GM19463 (cell line): Measurements from ENCODE around the gene OLFML3.
"Not testable (repeated sequence)": the region's sequence is repeated elsewhere in the genome, so short reads cannot be mapped to it uniquely, and the experiment has no call there.

ENCODE experiments used
- ATAC-seq: cut with Tn5 transposase; IDR thresholded peaks from one replicate; pipeline ENCODE4 v1.9.1; 2021; ENCODE audit warnings: mild to moderate bottlenecking, moderate library complexity; ENCODE audit not compliant: unreplicated experiment

The OLFML3 gene

DNA sequence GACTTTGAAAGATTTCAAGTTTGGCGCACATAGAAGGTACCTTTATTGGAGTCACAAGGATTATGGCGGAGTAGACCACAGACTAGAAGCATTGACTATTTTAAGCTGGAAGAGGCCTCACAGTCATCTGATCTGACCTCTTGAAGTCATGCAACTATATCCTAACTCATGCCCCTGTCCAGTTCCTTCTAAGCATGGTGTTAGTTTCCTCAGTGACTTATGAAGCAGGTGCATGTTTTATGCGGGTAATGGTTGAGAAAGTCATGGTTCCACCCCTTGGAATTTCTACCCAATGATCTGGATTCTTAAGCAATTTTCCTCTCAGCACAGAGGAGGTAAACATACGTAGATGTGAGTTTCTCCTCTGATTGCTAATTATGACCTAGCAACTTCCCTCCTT, 11.7 kb downstream of the OLFML3 start:
- ATAC-seq = no peak

GRCh38 chr1:113991467-113991997, 12.3 kb downstream of the OLFML3 start:
- ATAC-seq = no peak

DNA sequence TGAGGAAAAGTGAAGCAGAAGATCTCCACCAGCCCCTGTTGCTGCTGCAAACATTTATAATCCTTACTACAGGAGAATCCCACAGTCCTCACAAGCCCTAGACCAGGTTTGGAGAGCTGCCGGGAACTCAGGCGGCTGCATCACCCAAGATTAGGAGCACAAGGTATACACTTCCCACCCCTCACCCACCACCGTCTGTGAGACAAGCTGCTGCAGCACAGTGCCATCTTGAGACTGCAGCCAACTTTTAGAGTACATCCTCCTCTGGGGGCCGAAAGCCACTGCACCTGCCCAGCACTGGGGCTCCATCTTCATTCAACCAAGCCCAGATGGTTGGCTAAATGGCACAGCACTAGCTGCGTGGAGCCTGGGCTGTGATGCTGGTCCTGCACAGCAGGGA, 13.8 kb downstream of the OLFML3 start:
- no peak for ATAC-seq

DNA sequence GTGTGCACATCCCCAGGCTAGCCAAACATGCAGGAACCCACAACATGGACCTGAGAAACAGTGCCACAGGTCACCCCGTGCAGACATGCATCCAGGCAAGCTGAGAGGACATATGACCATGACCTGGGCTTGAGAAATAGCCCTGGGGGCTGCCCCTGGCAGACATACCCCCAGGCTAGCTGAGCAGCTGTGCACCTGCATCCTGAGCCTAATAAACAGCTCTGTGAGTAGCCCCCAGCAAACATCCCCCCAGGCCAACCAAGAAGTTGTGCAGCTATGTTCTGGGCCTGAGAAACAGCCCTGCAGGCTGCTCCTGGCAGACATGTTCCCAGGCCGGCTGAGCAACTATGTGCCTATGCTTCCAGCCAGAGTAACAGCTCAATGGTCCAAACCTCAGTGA, 14.5 kb downstream of the OLFML3 start:
- no peak for ATAC-seq

- no peak for ATAC-seq
Observed at GRCh38 chr1:113995382-113995781, 16.1 kb downstream of the OLFML3 start.

- ATAC-seq = no peak
Observed at GRCh38 chr1:113998361-113998760, 19.1 kb downstream of the OLFML3 start.

DNA sequence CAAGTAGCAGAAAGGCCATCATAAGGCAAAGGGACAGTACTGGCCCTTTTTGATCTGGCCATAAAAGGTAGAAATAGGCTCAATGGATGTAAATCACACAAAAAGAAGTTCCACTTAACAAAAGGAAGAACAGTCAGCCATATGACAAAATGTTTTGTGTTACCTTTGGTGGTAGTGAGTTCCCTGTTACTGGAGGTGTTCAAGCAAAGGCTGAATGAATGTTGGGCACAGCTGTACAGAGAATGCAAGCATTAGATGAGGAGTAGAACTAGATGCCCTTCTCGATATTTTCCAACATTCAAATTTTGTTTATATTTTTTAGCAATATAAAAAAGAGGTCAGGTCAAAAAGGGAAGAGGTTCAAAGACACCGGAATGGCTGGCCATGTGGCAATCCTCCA, 20.0 kb downstream of the OLFML3 start:
- no peak for ATAC-seq

- no peak for ATAC-seq
Observed at GRCh38 chr1:113999799-114000198, 20.5 kb downstream of the OLFML3 start.

- ATAC-seq = no peak
Observed at GRCh38 chr1:114000406-114000805, 21.1 kb downstream of the OLFML3 start.

DNA sequence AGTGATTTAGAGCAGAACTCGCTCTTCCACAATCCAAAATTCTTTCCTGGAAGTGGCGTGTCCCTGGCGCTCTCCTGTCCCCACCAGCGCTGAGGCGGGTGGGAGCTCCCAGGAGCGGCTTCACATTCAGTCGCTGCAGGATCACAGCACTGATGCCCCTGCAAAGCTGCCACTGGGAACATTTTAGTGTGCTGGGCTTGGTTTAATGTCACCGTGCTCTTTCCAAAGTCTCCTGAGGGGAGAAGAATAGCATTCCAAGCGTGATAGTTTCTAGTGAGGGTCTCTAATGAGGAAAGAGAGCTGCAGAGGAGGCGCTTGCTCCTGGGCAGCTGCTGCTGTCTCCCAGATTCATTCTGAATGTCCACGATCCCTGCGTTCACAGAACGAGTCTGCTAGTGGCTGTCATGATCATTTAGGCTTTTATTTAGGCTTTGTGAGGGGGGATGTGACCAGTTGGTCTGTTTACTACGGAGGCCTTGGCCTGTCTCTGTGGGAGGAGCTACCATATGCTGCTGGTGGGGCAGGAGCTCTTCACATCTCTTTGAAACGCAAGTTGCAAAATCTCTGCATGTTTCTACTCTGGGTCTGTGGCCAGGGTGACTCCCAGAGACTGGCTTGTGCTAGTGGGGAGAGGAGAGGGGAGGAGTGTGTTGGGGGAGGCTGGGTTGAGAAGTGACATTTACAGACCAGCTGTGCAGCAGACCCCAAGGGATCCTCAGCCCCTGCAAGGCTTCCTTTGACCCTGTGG, 23.4 kb downstream of the OLFML3 start:
- ATAC-seq = no peak

DNA sequence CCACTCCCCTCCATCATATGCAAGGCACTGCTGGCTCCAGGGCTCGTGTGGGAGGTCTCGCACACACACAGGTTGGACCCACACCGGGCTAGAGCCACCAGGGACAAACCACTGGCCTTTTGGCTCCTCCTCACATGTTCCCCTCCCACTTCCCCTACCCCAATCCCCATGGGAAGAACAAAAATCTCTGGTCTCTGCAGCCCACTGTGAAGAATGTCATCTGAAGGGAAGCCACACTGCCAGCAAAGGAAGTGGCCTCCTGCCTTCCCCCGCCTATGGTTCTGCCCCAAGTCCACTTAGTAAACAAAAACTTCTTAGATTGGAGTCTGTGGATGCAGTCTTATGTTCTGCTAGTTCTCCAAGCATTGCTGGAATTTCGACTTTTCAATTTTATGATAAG, 24.2 kb downstream of the OLFML3 start:
- ATAC-seq = no peak

DNA sequence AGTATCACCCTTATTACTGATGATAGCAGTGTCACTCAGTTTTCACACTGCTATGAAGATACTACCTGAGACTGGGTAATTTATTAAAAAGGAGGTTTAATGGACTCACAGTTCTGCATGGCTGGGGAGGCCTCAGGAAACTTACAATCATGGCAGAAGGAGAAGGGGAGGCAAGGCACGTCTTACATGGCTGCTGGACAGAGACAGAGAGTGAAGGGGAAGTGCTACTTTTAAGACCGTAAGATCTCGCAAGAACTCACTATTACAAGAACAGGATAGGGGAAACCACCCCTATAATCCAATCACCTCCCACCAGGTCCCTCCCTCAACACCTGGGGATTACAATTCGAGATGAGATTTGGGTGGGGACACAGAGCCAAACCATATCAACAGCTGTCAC, 27.6 kb downstream of the OLFML3 start:
- not testable (repeated sequence) for ATAC-seq

- ATAC-seq = no peak
Observed at GRCh38 chr1:114008480-114008941, 29.2 kb downstream of the OLFML3 start.

DNA sequence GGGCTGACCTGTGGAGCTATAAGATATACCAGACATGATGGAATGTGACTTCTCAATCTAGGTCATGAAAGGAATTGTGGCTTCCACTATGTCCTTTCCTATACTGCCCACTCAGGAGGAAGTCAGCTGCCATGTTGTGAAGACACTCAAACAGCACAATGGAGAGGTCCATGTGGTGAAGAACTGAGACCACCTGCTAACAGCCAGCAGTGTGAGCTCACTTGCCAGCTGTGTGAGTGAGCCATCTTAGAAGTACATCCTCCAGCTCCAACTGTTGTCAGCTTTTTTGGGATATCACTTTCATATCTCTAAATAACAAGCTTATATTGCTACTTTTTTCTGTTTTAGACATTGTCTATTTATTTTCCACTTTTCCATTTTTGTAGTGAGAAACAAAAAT, 29.7 kb downstream of the OLFML3 start:
- ATAC-seq = no peak

DNA sequence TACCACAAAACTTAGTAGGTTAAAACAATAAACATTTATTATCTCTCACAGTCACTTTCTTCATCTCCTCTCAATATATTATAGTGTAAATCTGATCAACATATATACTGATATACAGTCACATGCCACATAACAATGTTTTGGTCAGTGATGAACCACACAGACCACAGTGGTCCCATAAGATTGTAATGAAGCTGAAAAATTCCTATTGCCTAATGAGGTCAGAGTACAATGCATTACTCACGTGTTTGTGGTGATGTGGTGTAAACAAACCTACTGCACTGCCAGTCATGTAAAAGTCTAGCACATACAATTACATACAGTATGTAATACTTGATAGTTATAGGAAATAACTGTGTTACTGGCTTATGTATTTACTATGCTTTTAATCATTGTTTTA, 30.1 kb downstream of the OLFML3 start:
- no peak for ATAC-seq

- ATAC-seq = no peak
Observed at GRCh38 chr1:114010433-114011184, 31.3 kb downstream of the OLFML3 start.

DNA sequence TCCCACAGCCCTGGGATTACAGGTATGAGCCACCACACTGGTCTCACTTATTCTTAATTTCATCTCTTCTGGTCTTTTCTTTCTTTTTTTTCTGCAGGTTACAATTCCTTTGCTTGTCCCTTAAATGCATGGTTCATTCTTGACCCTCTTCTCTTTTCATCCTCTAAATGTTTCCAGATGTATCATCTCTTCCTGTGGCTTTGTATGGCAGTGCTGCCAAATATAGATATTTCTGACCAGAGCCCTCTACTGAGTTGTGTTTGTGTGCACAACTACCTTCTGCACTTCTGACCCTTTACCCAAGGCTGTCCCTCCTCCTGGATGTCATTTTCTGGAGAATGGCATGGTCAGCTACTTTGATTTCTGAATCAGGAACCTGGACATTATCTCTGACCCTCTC, 32.5 kb downstream of the OLFML3 start:
- no peak for ATAC-seq

GRCh38 chr1:114015075-114015474, 35.8 kb downstream of the OLFML3 start:
- no peak for ATAC-seq

DNA sequence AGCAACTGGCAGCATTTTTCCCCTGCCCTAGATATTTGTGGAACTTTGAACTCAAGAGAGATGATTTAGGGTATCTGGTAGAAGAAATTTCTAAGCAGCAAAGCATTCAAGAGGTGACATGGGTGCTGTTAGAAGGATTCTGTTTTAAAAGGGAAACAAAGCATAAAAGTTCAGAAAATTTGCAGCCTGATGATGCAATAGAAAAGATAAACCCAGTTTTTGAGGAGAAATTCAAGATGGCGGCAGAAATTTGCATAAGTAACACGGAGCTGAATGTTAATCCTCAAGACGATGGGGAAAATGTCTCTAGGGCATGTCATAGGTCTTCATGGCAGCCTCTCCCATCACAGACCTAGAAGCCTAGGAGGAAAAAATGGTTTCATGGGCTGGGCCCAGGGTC, 40.5 kb downstream of the OLFML3 start:
- ATAC-seq = not testable (repeated sequence)

- ATAC-seq = no peak
Observed at GRCh38 chr1:114021665-114022099, 42.4 kb downstream of the OLFML3 start.

DNA sequence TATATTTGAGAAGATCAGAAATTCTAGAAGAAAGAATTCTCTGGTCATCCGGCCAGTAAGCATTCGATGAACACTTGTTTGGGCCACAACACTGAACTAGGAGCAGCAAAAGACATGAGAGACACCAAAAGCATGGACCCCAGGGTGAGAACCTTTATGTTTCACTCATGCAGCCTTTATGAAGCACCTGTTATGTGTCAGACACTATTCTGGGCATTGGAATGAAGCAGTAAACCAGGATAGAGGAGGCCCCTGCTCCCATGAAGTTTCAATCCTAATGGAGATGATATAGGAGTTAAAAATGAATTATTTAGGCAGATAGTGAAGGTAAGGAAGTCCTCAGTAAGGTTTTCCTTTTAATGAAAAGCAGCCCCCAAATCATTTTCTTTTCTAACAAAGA, 43.6 kb downstream of the OLFML3 start:
- ATAC-seq = no peak

DNA sequence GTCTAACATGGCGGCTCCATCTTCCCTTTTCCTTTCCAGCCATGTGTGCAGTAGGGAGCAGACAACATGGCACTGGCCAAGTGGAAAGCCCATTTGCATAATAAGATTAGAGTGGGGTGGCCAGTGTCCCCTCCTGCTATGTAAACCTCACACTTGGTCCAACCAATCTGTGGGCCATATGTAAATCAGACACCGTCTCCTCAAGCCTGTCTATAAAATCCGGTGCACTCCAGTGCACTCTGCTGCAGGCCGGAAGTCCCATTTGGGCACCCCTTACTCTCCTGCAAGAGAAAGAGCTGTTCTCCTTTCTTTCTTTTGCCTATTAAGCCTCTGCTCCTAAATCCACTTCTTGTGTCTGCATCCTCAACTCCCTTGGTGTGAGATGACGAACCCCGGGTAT, 44.1 kb downstream of the OLFML3 start:
- ATAC-seq = no peak
